Activated T-cell treated with anti-CD3 and anti-CD28 coated beads for 4 hours (primary cell): Measurements from ENCODE around the gene TAF3.

Source experiments
- DNase-seq: peaks from one replicate; pipeline ENCODE4 v3.0.0-alpha.2; 2020

The TAF3 gene

DNA sequence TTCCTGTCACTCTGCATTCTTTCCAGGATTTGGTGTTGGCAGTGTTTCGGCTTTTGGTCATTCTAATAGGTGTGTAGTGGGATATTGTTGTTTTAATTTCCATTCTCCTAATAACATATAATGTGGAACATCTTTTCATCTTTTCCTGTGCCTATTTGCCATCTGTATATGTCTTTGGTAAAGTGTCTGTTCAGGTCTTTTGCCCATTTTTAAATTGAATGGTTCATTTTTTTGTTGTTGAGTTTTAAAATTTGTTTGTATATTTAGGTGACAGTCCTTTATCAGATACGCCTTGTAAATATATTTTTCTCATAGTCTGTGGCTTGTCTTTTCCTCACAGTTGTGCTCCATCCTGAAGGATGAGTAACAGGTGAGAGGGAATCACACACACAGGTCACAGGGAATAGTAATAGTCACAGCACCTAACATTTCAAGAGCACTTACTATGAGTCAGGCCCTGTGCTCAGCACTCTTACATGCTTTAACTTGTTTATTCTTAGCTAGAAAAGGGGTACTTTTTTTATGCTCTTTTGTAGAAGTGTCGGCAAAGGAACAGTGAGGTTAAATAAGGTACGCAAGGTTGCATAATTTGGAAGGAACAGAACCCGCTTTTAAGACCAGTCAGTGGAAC, 119.1 kb downstream of the TAF3 start:
- DNase-seq = no peak

DNA sequence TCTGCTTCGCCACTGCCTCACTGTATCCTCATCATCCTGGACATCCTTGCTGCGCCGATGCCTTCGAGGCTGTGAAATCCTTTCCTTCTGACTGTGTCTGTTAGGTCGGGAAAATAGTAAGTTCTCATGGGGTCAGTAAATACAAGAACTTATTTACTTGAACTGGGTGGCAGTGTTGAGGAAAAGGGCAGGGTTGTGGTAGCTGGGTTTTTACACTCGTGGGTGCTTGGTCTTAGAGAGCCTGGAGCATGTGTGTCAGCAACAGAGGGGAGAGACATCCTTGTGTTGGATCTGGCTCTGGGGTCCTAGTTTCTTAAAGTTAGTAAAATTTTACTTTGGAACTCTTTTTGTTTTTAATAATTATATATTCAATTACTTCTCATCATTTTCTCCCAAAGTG, 123.3 kb downstream of the TAF3 start:
- DNase-seq = no peak

DNA sequence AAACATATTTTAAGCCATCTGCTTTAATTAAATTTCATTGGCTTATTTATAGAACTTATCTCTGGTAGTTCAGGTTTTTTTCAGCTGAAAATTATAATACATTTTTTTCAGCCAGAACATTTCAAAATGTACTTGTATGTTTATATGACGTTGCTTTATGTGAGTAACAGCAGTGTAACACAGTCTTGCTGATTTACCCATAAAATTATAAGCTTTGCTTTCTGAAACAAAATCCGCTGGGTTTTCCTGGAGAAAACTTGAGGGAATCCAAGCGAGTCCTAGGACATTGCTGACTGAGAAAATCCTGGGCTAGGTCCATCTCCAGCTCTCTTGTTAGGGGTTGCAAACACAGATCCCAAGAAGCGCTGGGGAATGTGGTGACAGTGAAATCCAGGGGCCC, 124.0 kb downstream of the TAF3 start:
- DNase-seq = no peak

DNA sequence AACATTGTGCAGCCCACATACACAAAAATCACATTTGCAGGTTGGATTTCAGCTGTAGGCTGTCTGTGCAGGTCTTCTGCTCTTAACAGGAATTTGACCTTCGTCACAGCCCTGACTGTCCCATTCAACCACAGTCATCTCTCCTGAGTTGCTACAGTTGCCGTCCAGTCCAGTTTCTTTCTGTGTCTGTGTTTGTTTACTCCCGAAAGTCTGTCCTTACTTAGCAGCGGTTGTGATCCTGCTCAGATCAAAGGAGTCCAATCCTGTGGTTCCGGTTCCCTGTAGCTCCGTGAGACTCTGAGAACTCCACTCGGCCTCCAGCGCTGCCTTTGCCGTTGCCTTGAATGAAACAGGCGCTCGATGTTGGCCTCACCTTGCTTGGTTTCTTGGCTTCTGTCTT, 124.6 kb downstream of the TAF3 start:
- no peak for DNase-seq

DNA sequence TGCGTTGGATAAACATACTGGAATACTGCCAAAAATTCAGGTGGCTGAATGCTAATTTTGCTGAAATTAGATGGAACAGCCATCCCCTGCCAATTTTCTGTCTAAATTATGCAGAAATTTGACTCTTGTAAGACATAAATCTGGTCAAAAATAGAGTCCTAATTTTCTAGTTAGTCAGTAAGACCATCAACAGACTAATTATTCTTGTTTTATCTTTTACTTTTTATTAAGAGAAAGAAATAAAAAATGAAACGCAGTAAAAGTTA, 125.8 kb downstream of the TAF3 start:
- DNase-seq = no peak

DNA sequence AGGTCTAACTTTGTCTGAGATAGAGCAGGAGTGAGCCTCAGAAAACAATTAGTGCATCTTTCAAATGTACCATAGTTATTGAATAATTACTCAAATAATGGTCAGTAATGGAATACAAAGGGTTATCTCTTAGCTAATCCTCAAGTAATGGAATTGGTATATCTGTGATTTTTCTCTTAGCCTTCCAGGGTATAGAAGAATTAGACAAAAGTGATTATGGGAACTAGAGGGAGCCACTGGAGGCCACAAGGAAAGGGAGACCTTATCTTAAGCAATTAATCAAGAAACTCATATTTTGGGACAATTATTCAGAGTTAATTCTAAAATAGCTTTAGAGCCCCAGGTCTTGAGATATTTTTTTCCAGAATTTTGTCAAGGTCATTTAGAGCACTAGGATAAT, 126.2 kb downstream of the TAF3 start:
- no peak for DNase-seq

DNA sequence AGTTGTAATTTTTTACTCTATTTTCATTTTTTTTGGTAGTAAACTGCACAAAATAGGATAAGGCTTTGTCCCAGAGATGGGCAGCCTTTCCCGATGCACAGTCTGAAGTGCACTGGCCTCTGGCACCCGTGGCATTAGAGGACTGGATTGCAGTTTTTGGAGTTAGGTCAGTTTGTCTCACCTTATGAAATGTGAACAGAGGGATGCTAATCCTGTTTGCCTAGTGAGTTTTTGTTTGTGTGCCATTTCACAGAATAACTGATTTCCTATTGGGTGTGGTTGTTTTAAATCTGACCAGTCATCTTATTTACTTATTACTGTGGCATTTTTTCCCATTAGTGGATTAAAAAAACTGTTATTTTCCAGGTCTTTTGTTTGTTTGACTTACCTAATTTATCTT, 126.7 kb downstream of the TAF3 start:
- no peak for DNase-seq

DNA sequence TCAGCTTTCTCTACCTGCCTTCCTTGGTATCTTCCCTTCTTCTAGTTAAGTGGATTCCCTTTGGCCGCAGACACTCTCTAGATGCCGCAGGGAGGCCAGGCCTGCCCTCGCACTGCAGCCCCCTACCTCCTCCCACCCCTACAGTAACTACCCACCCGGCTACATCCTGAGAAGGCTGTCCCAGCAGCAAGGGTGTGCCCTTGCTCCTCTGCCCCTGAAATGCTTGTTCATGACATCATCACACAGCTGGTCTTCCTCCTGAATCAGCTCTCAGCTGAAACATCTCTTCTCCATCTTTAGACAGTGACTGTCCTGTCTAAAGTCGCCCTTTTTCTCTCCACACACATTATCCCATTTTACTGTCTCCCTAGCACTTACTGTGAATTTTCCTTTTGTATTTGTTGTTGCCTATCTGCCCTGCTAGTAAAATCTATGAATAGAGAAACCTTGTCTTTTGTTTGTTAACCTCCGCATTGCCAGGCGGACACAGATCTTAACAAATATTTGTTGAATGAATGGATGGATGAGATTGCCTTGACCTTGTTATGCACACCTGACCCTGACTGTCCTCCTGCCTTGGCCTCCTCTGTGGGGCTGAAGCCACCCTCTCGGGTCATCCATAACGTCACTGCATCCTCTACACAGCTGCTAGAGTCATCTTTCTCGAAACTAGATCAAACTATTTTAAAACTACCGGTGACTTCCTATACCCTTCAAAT, 127.3 kb downstream of the TAF3 start:
- DNase-seq = no peak

DNA sequence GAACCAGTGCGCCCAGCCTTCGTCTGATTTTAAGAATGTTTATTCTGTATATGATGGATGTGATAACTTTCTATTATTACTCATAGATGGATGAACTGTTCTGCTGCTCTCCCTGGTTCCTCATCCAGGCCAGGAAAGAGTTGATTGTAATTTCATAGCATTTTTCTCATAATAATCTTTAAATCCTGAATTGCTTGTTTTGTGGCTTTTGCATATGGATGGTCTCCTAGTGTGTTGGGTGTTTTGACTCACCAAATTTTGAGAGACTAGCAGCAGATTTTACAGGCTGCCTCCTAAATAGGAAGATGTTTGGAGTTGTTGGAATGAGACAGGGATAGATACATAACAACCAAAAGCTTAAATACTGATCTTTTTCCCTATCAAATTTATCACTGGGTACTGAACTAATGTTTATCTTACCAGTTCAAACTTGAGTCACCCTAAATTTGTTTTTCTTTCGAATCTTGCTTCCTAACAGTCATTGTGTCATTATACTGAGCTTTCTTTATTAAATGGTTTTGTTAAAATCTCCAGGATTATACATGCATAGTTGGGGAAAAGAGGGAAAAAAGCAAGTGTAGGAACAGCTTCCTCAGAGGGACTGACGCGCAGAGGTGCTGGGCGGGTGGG, 130.2 kb downstream of the TAF3 start:
- DNase-seq = no peak

DNA sequence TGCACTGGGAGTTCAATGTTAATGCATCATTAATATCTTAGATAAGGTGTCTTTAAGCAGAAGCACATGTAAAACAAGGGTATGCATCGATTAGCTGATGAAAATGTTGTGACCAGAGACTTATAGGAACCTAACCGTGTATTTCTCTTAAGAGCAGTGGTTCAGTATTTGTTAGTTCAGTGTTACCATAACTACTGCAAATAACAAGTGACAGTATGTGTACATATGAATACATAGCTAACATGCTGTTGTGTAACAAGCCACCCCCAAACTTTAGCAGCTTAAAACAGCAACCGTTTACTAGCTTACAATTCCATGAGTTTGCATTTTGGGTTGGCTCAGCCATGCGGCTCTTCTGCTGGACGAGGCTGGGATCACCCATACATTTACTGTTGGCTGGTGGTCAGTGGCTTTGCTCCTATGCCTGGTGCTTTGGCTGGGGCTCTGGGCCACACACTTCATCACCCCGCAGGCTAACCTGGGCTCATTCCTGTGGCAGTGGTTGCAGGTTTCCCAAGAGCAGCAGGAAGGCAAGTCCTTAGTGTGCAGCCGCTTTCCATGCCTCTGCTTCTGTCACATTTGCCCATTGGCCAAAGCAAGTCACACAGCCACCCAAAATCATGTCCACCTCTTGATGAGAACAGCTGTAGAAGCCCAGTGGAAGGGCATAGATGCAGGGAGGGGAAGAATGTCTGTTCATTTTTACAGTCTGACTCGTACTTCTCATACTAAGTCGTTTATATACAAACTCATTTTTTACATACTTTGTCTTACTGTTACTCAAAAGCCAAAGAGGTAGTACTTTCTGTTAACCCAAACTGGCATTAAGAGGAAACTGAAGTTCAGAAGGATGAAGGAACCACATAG, 132.9 kb downstream of the TAF3 start:
- DNase-seq = no peak

DNA sequence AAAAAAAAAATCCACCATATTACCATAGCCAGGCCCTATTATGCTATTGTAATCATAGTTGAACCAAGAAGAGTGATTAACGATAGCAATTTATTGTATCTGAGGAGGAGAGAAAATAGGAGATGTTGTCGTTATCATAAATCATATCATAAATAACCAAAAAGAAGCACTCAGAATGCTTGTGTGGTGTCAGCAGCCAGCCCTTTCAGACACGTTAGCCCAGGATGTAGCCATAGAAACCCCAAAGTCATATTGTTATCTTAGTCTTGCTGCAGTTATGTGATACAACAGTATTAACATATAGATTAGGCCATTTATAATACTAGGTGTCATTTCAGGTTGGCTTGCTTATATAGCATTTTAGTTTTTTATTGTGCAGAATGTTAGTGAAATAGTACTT, 134.0 kb downstream of the TAF3 start:
- no peak for DNase-seq

DNA sequence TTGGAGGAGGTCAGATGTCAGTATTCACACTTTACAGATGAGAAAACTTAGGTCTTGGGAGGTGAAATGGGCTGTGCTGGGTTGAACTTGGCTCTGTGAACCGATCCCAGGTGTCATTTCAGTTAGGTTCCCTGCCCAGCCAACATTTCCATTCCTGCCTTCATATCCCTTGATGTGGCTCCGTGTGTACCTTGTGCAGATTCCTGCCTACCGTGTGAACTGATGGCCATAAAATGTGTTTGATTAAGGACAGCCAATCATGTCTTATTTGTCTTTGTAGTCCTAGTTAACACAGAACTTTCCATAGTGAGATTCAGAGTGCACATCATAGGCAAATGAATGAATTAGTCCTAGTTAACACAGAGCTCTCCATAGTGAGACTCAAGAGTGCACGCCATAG, 135.1 kb downstream of the TAF3 start:
- no peak for DNase-seq

DNA sequence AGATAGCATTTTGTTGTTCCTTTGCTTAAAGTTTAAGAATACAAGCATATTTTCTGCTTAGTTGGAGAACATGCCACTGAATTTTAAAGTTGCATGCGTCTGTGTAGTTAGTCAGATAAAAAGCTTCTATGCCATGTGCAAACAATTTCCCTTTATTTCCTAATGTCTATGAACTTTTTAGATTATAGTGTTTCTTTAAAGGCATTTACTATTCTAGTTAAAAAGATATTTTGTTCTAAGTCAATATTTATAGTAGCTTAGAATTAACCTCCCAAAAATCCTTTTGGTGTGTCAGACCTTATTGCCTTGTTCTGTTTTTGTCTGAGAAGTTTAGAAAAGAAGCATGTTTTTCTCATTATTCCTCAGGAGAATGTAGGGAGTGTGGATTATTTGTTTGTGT, 137.1 kb downstream of the TAF3 start:
- DNase-seq = no peak

DNA sequence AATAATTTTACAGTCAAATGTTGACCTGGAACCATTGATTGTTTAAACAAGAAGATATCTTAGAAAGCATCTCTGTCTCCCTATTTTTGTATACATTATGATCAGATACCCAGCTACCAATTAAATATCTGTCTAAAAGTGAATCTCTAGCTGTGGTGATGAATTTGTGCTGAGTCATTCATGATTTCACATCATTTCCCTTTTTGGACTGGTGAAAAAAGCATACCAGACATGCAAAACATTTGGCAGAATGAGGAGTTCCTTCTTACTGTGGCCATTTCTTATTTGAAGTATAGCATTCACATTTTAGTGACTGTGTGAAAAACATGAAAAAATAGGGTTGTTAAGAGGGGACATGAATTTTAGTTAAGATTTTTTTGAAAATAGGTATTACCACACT, 138.2 kb downstream of the TAF3 start:
- DNase-seq = no peak

DNA sequence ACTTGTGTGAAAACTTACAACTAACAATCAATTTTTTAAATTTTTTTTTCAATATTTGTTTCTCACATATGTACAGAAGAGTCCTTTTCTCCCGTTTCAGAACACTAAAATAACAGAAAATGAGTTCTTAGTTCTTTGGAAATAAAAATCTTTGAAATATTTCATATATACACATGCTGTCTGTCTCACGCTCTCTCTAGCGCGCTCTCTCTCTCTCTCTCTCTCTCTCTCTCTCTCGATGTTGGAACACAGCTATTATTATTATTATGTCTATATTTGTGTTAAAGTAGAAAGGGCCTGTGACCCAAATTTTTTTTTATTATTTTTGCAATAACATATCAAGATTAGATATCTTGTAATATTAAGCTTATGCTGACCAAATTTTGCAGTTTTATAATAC, 139.3 kb downstream of the TAF3 start:
- DNase-seq = no peak

DNA sequence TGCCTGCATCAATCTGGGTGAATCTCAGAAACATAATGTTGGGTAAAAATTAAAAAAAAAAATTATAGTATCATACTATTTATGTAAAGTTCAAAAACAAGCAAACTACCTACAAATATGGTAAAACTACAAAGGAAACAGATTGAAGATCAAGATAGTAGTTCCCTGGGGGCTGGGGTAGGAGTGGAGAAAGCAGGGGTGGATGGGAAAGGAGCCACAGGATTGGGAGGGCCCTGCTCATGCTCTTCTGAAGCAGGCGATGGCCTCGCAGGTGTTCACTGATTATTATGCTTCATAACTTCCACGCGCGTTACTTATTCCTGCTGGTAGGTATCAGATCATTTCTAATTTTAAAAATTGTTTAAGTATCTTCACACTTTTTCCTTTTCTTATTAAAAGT, 140.1 kb downstream of the TAF3 start:
- no peak for DNase-seq

DNA sequence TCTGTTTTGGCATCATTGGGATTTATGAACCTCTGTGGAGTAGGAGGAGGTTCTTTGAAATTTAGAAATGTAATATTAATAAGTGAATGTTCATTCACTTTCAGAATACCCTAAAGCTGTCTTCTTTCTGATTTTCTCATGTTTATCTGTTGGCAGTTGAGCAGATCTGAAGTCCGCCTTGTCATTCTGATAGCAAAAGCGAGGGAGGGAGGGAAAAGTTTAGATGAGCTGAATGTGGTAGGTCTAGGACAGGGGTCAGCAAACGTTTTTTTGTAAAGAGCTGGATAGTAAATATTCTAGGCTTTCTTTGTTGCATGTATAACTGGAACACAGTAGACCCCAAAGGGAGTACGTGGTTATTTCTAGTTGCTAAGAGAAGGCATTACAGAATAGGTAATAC, 141.8 kb downstream of the TAF3 start:
- DNase-seq = no peak

DNA sequence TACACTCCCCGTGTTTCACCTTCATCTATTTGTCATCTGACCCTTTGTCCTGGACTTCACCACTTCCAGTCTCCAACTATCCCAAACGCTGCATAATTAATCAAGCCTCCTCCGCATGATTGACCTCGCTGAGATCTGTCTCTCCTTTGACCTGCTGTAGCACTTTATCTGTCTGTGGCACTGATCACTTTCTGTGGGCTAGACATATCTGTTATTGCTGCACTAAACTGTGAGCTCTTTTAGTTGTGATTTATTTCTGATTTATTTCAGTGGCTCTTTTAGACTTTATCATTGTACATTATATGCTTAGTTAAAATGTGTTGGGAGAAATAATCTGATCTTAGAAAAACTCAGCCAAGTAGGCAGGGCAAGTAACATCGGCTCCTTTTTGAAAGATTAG, 144.3 kb downstream of the TAF3 start:
- DNase-seq = no peak

DNA sequence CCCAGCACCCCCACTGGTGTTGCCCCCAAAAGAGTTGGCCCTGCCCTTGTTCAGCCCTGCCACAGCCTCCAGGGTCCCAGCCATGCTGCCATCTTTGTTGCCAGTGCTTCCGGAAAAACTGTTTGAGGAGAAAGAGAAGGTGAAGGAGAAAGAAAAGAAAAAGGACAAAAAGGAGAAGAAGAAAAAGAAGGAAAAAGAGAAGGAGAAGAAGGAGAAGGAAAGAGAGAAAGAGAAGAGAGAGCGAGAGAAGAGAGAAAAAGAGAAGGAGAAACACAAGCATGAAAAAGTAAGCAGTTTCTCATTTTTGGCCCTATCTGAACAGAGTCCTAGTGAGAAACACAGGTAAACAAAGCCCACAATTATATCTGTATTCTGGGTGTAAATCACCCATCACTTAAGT, 147.2 kb downstream of the TAF3 start:
- DNase-seq = no peak

DNA sequence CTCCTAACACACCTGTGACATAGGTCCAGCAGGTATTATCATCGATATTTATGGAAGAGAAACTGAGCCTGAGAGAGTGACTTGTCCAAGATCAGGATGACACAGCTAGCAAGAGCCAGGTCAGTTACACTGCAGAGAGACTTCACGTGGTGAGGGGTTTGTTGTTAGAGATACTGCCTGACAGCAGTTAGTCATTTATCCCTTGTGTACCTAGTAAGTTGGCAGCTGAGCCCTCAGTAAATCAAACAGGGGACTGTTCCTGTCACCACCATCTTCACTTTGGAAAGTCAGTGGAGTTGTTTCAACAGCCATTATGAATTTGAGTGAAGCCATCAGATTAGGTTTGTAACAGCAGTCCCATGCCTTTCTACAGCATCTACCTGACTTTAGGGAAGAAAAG, 148.7 kb downstream of the TAF3 start:
- no peak for DNase-seq

DNA sequence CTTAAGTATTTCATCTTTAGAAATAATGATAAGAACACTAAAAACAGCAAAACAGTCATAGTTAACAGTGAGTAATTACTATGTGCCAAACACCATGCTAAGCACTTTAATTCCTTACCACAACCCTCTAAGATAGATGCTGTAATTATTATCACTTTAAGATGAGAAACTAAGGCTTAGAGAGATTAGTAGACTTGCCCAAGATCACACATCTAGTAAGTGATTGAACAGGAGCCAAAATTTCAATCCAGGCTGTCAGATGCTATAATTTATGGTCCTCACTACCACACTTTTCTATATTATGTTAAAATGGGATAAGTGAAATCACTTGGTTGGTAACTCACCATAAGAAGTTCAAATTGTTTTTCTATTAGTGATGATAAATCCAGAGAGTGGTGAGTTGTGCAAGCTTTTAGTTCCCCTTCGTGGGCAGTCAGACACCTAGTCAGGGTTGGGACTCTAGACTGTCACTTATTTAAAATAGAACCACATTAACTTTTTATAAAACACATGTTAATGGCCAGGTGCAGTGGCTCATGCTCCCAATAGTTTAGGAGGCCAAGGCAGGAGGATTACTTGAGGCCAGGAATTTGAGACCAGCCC, 150.3 kb downstream of the TAF3 start:
- no peak for DNase-seq

DNA sequence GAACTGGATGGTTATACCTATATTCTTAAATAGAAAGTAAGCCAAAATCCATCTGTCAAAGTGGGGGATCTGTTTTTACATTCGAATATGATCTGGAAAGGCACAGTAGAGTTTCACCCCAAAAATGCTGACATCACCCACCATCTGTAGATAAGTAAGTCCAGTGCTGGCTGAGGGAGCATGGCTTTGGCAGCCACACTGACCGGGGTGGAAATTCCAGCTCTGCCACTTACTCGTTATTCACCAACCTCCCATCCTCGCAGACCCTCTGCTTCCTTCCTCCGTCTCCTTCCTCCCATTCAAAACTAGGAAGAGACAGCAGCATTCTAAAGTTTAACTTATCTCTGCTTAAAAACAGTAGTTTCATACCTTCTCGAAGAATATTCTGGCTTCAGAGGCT, 151.3 kb downstream of the TAF3 start:
- no peak for DNase-seq

DNA sequence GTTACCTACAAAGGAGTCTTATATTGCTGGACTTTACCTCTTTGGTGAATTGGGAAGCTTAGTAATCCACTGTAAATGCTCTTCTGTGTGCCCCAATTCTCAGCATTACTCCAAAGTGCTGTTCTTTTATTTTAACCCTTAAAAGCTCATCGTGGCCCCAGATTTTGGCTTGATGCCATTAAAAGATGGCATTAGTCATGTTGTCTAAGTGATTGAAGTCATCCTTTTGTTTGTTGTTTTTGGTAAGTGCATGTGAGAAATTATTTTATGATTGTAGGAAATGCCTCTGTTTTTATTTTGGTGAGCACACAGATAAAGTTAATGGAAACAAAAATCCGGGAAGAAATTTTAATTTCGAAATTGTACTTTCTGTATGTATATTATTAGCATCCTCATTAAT, 153.6 kb downstream of the TAF3 start:
- no peak for DNase-seq

DNA sequence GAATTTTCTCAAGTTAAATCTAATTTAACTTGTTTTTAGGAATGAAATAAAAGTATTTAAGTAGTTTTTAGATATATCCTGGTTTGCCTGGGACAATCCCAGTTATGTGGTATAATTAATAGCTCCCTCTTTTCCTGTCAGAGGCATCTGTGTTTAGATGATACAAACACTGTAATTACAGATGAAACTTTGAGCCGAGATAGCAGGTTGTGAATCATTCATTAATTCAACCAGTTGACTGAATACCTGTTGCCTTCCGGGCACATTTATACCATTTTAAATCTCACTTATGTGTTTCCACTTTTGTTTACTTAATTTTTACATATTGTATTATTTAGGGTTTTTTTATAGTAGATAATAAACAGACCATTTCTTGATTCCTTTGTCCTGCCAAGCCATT, 154.1 kb downstream of the TAF3 start:
- DNase-seq = no peak
